Fibroblast of lung (primary cell): ENCODE measurements around the gene JTB.

Experiments
- EZH2 ChIP-seq: IDR thresholded peaks from 2 replicates; pipeline ENCODE4 v1.5.1; 2012; ENCODE audit warnings: low read length, control low read depth, mild to moderate bottlenecking; ENCODE audit errors: missing control alignments
- TF ChIP-seq, protein P1 (sequence below), 2 donors: IDR thresholded peaks in 1 of 2; conservative IDR thresholded peaks in 1 of 2; 1 replicate in 1 of 2; 2 replicates in 1 of 2; pipeline ENCODE4 v1.5.1; 2011 to 2012; ENCODE audit warnings: low read length in 2 of 2, control low read depth in 1 of 2, inconsistent platforms in 1 of 2, low read depth in 1 of 2, mild to moderate bottlenecking in 1 of 2

DNA sequence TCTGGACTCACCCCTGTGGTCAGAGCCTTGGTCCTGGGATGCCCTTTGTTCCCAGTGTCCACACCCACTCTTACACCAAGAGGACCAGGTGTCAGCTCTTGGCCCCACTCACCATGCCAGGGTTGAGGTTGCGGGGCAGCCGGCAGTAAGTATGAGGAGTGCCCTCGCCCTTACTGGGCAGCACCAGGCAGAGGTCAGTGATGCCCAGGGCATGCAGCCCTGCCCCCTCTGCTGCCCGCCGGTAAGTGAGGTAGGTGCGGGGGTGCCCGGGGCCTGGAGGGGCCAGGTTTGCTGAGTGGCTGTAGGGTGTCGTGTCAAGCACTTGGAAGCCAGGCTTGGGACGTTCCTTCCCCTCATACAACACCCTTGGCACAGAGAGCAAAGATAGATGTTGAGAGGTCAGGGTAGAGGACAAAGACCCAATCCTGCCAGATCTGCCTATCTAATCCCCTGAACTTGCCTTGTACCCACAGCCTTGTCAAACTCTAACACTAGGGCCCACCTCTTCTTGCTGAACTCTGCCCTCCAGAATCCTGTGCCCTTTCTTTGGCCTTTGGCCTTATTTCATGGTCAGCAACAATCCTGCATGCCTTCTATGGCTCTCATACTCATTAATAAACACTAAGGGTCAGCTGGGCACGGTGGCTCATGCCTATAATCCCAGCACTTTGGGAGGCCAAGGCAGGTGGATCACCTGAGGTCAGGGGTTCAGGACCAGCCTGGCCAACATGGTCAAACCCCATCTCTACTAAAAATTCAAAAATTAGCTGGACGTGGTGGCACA lies 34.5 kb downstream of the JTB start:
- TF ChIP-seq, protein P1, sequence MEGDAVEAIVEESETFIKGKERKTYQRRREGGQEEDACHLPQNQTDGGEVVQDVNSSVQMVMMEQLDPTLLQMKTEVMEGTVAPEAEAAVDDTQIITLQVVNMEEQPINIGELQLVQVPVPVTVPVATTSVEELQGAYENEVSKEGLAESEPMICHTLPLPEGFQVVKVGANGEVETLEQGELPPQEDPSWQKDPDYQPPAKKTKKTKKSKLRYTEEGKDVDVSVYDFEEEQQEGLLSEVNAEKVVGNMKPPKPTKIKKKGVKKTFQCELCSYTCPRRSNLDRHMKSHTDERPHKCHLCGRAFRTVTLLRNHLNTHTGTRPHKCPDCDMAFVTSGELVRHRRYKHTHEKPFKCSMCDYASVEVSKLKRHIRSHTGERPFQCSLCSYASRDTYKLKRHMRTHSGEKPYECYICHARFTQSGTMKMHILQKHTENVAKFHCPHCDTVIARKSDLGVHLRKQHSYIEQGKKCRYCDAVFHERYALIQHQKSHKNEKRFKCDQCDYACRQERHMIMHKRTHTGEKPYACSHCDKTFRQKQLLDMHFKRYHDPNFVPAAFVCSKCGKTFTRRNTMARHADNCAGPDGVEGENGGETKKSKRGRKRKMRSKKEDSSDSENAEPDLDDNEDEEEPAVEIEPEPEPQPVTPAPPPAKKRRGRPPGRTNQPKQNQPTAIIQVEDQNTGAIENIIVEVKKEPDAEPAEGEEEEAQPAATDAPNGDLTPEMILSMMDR (conservative IDR thresholded peaks at IDR 0.05 in 1 of 2, IDR thresholded peaks at IDR 0.05 in 1 of 2; ENCODE audit: low read depth in 1 of 2, low read length in 2 of 2) = no peak
- no peak for TF ChIP-seq EZH2
